AG04450 (cell line): ENCODE results near the gene TRPV6. TPM values are rescaled to one million over a fixed set of nuclear protein-coding genes. Genes with fewer than 3 reads are reported as not detected.

ENCODE experiments used
- CTCF ChIA-PET: fragments of 300-600, 350-600 bp; formaldehyde crosslinking; extraction: SDS; loops from one replicate; lab custom pipeline; 2022; ENCODE audit warnings: antibody characterized with exemption, inconsistent platforms; lab: Charles Lee
- POLR2A ChIA-PET: fragments of 350-600 bp; formaldehyde crosslinking; extraction: SDS; loops from one replicate; lab custom pipeline; 2021; ENCODE audit warnings: antibody characterized with exemption, inconsistent platforms; lab: Yijun Ruan, JAX
- DNase-seq: peaks from one replicate; pipeline ENCODE4 v3.0.0-alpha.2; 2011; ENCODE audit warnings: low read depth, low spot score
- H3K27ac ChIP-seq: one replicate; pipeline ENCODE4 v1.5.1; 2012; ENCODE audit warnings: low read depth, low read length, control low read depth
- H3K27me3 ChIP-seq: one replicate; pipeline ENCODE4 v1.6.0; 2012; ENCODE audit warnings: low read length; ENCODE audit not compliant: control insufficient read depth, insufficient read depth
- H3K4me3 ChIP-seq: 2 replicates; pipeline ENCODE4 v1.5.1; 2011; ENCODE audit warnings: mild to moderate bottlenecking, low read depth, low read length, control low read depth
- H3K9me3 ChIP-seq: 2 replicates; pipeline ENCODE4 v1.5.1; 2012; ENCODE audit warnings: low read length; ENCODE audit not compliant: control insufficient read depth, insufficient read depth
- CTCF ChIP-seq: IDR thresholded peaks from 2 replicates; pipeline ENCODE4 v1.5.1; 2011; ENCODE audit warnings: low read depth, low read length, control low read depth, inconsistent platforms
- polyA plus RNA-seq: library from polyadenylated mRNA; depleted of rRNA; stranded (reverse); fragments of >200 nt; gene quantifications from 2 replicates; pipeline ENCODE4 v1.2.3, GENCODE V29; 2011

Gene TRPV6
- polyA plus RNA-seq, 1 experiment = not detected

DNA sequence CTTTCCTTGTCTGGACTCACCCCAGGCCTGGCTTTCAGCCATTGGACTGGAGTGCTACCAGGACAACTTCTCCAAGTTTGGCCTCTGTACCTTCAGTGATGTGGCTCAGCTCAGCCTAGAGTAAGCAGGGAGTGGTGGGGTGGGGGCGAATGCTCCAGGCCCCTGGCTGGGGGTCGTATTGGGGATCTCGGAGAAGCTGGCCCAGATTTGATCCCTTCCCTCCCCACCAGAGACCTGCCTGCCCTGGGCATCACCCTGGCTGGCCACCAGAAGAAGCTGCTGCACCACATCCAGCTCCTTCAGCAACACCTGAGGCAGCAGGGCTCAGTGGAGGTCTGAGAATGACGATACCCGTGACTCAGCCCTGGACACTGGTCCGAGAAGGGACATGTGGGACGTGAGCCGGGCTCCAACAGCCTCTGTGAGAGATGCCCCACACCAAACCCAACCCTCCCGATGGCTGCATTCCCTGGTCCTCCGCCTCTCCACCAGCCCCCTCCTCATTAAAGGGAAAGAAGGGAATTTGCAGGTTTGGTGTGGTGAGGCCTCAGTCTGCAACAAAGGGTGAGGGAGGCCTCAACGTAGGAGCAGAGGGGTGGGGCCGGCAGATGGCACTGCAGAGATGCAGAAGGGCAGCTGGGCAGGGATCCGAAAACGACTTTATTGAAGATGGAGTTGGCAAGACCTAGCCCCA is 14.8 kb downstream of the TRPV6 start:
- peaks cover 42% of the 10 kb centered on the region for H3K9me3 ChIP-seq
- H3K27ac ChIP-seq = no peak overlapping the region
- no peak for DNase-seq
- H3K4me3 ChIP-seq = no peak overlapping the region
- POLR2A ChIA-PET = no interaction called here
- H3K27me3 ChIP-seq = no peaks in the 10 kb centered on the region
- CTCF ChIA-PET = no interaction called here
- TF ChIP-seq CTCF = no peak

- TF ChIP-seq CTCF = no peak
- Histone ChIP-seq H3K9me3 (peaks cover 42% of the 10 kb centered on the region), H3K4me3 (no peak overlapping the region), H3K27me3 (no peaks in the 10 kb centered on the region), H3K27ac (no peak overlapping the region)
- ChIA-PET POLR2A (no interaction called here), CTCF (no interaction called here)
- no peak for DNase-seq
Measured at GRCh38 chr7:142870147-142870559, 15.4 kb downstream of the TRPV6 start.

DNA sequence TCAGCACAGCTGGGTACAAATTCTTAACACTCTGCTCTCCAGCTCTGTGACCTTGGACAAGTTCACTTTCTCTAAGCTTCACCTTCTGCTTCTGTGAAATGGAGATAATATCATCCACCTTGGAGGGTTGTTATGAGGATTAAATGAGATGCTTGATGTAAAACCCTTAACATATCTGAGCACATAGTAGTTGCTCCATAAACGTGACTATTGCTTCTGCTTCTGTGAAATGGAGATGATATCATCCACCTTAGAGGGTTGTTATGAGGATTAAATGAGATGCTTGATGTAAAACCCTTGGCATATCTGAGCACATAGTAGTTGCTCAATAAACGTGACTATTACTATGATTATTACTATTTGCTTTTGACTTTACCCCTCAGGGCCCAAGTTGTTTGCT is 16.1 kb downstream of the TRPV6 start:
- CTCF ChIA-PET = no interaction called here
- Histone ChIP-seq H3K4me3 (no peak overlapping the region), H3K27ac (no peak overlapping the region), H3K9me3 (peaks cover 42% of the 10 kb centered on the region), H3K27me3 (no peaks in the 10 kb centered on the region)
- POLR2A ChIA-PET = no interaction called here
- no peak for DNase-seq
- TF ChIP-seq CTCF = no peak

GRCh38 chr7:142868986-142869415 is 16.5 kb downstream of the TRPV6 start:
- POLR2A ChIA-PET = no interaction called here
- H3K4me3 ChIP-seq = no peak overlapping the region
- no peak overlapping the region for H3K27ac ChIP-seq
- no peaks in the 10 kb centered on the region for H3K27me3 ChIP-seq
- peaks cover 44% of the 10 kb centered on the region for H3K9me3 ChIP-seq
- CTCF ChIA-PET = no interaction called here
- no peak for DNase-seq
- TF ChIP-seq CTCF = no peak

- Histone ChIP-seq H3K27ac (no peak overlapping the region), H3K4me3 (no peak overlapping the region), H3K9me3 (peaks cover 42% of the 10 kb centered on the region), H3K27me3 (no peaks in the 10 kb centered on the region)
- ChIA-PET CTCF (no interaction called here), POLR2A (no interaction called here)
- no peak for DNase-seq
- no peak for TF ChIP-seq CTCF
Measured at GRCh38 chr7:142868188-142868985, 17.2 kb downstream of the TRPV6 start.
